Endothelial cell of umbilical vein (primary cell): ENCODE data around the gene CAPN2. TPM values are rescaled to one million over a fixed set of nuclear protein-coding genes. Genes with fewer than 3 reads are reported as not detected.

Experiments
- BruUV-seq: library from RNA; stranded (reverse); fragments of 400-500 nt; replicated peaks from 2 replicates; lab custom pipeline; 2021; lab: Mats Ljungman, UMichigan
- CTCF ChIA-PET: fragments of 300-600, 350-600 bp; sonication (Branson Sonifier 250); formaldehyde crosslinking; loops from one replicate; lab custom pipeline; 2021; ENCODE audit warnings: antibody characterized with exemption, inconsistent platforms; lab: Charles Lee
- POLR2A ChIA-PET: fragments of 300-600, 350-600 bp; sonication (Branson Sonifier 250); formaldehyde crosslinking; loops from one replicate; lab custom pipeline; 2021; ENCODE audit warnings: antibody characterized with exemption, inconsistent platforms; lab: Charles Lee
- DNase-seq: peaks from one replicate; pipeline ENCODE4 v3.0.0-alpha.2; 2011; ENCODE audit warnings: low read depth, low spot score
- FAIRE-seq: peaks from 2 replicates; lab custom pipeline; 2011; peaks lifted over from hg19 to GRCh38; lab: Jason Lieb, UNC
- H2AFZ ChIP-seq: 2 replicates; pipeline ENCODE4 v1.6.0; 2012; ENCODE audit warnings: low read depth, low read length, control low read depth, inconsistent platforms
- H3K27ac ChIP-seq: 2 replicates; pipeline ENCODE4 v1.5.1; 2011; ENCODE audit warnings: low read depth, mild to moderate bottlenecking, control low read depth, low read length, moderate library complexity; ENCODE audit not compliant: insufficient read depth
- H3K27me3 ChIP-seq, 2 experiments: 2 replicates each; pipeline versions ENCODE4 v1.6.0 to v1.6.1; 2011; ENCODE audit warnings: low read length in 2 of 2, mixed read lengths in 1 of 2; ENCODE audit not compliant: control insufficient read depth in 2 of 2, insufficient read depth in 2 of 2
- H3K36me3 ChIP-seq, 2 experiments: 2 replicates in 1 of 2; 3 replicates in 1 of 2; pipeline ENCODE4 v1.5.1; 2011; ENCODE audit warnings: low read length in 2 of 2, mild to moderate bottlenecking in 1 of 2, moderate library complexity in 1 of 2; ENCODE audit not compliant: control insufficient read depth in 2 of 2, insufficient read depth in 2 of 2; ENCODE audit errors: extremely low read depth in 1 of 2
- H3K4me1 ChIP-seq: 3 replicates; pipeline ENCODE4 v1.5.1; 2011; ENCODE audit warnings: mild to moderate bottlenecking, low read length; ENCODE audit not compliant: control insufficient read depth, insufficient read depth; ENCODE audit errors: extremely low read depth
- H3K4me2 ChIP-seq: 2 replicates; pipeline ENCODE4 v1.6.1; 2011; ENCODE audit warnings: low read length, control low read depth, mixed read lengths; ENCODE audit not compliant: insufficient read depth
- H3K4me3 ChIP-seq, 3 experiments: fragments of 200-600 bp in 1 of 3; sonication (generic), shearing (Covaris generic) in 1 of 3; replicated peaks in 1 of 3; 2 replicates each; pipeline ENCODE4 v1.5.1; 2011 to 2016; ENCODE audit warnings: control low read depth in 3 of 3, low read length in 3 of 3, mild to moderate bottlenecking in 2 of 3, inconsistent platforms in 1 of 3, low read depth in 1 of 3, moderate library complexity in 1 of 3; ENCODE audit not compliant: insufficient read depth in 1 of 3
- H3K79me2 ChIP-seq: 2 replicates; pipeline ENCODE4 v1.6.0; 2012; ENCODE audit warnings: low read length, inconsistent platforms; ENCODE audit not compliant: control insufficient read depth, insufficient read depth
- H3K9ac ChIP-seq: replicated peaks from 2 replicates; pipeline ENCODE3; 2011; ENCODE audit warnings: low read length, control low read depth; ENCODE audit not compliant: insufficient read depth; ENCODE audit errors: extremely low read depth
- H3K9me1 ChIP-seq: replicated peaks from 3 replicates; pipeline ENCODE4 v1.6.0; 2011; ENCODE audit warnings: mild to moderate bottlenecking, low read length; ENCODE audit not compliant: control insufficient read depth, insufficient read depth; ENCODE audit errors: extremely low read depth
- H3K9me3 ChIP-seq: replicated peaks from 2 replicates; pipeline ENCODE4 v1.5.1; 2012; ENCODE audit warnings: low read length, inconsistent platforms; ENCODE audit not compliant: control insufficient read depth, insufficient read depth
- H4K20me1 ChIP-seq: replicated peaks from 2 replicates; pipeline ENCODE3; 2011; ENCODE audit warnings: mild to moderate bottlenecking, low read length; ENCODE audit not compliant: control insufficient read depth, insufficient read depth; ENCODE audit errors: extremely low read depth
- EZH2 ChIP-seq: IDR thresholded peaks from 2 replicates; pipeline ENCODE4 v1.6.1; 2012; ENCODE audit warnings: borderline replicate concordance, low read depth, mild to moderate bottlenecking, moderate library complexity, low read length, inconsistent platforms; ENCODE audit not compliant: severe bottlenecking
- FOS ChIP-seq: IDR thresholded peaks from 2 replicates; pipeline ENCODE4 v1.6.1; 2011; ENCODE audit warnings: mild to moderate bottlenecking, low read length, moderate library complexity, borderline replicate concordance; ENCODE audit not compliant: insufficient read depth
- GATA2 ChIP-seq: IDR thresholded peaks from 2 replicates; pipeline ENCODE4 v1.7.0; 2011; ENCODE audit warnings: low read depth, mild to moderate bottlenecking, moderate library complexity, mixed read lengths, low read length; ENCODE audit not compliant: insufficient read length, insufficient read depth
- JUN ChIP-seq: IDR thresholded peaks from 2 replicates; pipeline ENCODE4 v1.6.1; 2011; ENCODE audit warnings: borderline replicate concordance, low read depth; ENCODE audit not compliant: insufficient read length, insufficient read depth
- MAX ChIP-seq: IDR thresholded peaks from 2 replicates; pipeline ENCODE4 v1.6.1; 2011; ENCODE audit not compliant: insufficient read depth, insufficient read length
- POLR2A ChIP-seq: IDR thresholded peaks from 2 replicates; pipeline ENCODE4 v1.6.1; 2012; ENCODE audit warnings: low read depth, mild to moderate bottlenecking, control low read depth, low read length
- POLR2AphosphoS5 ChIP-seq: IDR thresholded peaks from 2 replicates; pipeline ENCODE4 v1.6.1; 2012; ENCODE audit warnings: low read depth, mild to moderate bottlenecking, control low read depth, low read length, moderate library complexity; ENCODE audit not compliant: insufficient read depth
- dilution Hi-C: fragments of 300-500 bp; cut with MboI; formaldehyde crosslinking; loops from one replicate; pipeline ENCODE4 v1.15.0; 2019; ENCODE audit warnings: low sequenced_read_pairs; ENCODE audit not compliant: extremely low pct_ligation_motif_present
- intact Hi-C: fragments of 100-400 bp; cut with micrococcal nuclease; formaldehyde crosslinking; loops from one replicate; pipeline ENCODE4 v1.10.0; 2022
- polyA plus RNA-seq, 4 experiments: library from polyadenylated mRNA; depleted of rRNA in 3 of 4; stranded (reverse) in 3 of 4; unstranded in 1 of 4; fragments of >200 nt; gene quantifications; 2 replicates each; pipeline versions ENCODE4 v1.2.1 to v1.2.3, GENCODE V29; 2011 to 2012; ENCODE audit warnings: missing spikeins in 1 of 4
- total RNA-seq: library from RNA; stranded (reverse); gene quantifications from 2 replicates; pipeline ENCODE4 v1.2.3, GENCODE V29; 2021

The CAPN2 gene
- total and polyA plus RNA-seq, 2 donors (not counting 3 experiments of a cell fraction or from before 2014, with no cell fraction given): 110 to 420 TPM

- TF ChIP-seq JUN (peak; percentile 45), FOS (peak; percentile 70), GATA2 (no peak), POLR2A (peak; percentile 26), MAX (no peak), EZH2 (no peak), POLR2AphosphoS5 (peak; percentile 50)
- H3K4me1 ChIP-seq: peaks cover 37% of the 10 kb centered on the region
- no peaks in the 10 kb centered on the region for H3K79me2 ChIP-seq
- no peak overlapping the region for H3K4me3 ChIP-seq
- dilution Hi-C loops (no loop called here), intact Hi-C loops (loop anchor here (1.0 to 10.0 kb wide), 3 partner anchors 294 to 886 kb away; partner anchors contain the start of gene DISP1)
- H3K27me3 ChIP-seq: no peaks in the 10 kb centered on the region
- no peaks in the 10 kb centered on the region for H3K9me3 ChIP-seq
- peak overlapping the region; percentile 19 for H3K9ac ChIP-seq
- peak overlapping the region; percentile 2 for H3K4me2 ChIP-seq
- peak; percentile 74 for DNase-seq
- no peaks in the 10 kb centered on the region for H4K20me1 ChIP-seq
- ChIA-PET POLR2A (interaction anchor here (0.8 to 1.1 kb wide), 4 partner anchors 48 to 809 kb away, joined by 3 to 4 read pairs (median 3); no protein-coding TSS in a partner anchor), CTCF (interaction anchor here (0.8 to 5.5 kb wide), 11 partner anchors 10 to 1221 kb away, joined by 3 to 118 read pairs (median 5); partner anchors contain the start of genes CAPN2 and TP53BP2)
- no peak overlapping the region for H2AFZ ChIP-seq
- no peaks in the 10 kb centered on the region for H3K9me1 ChIP-seq
- FAIRE-seq: peak; percentile 84
- no peaks in the 10 kb centered on the region for H3K36me3 ChIP-seq
- peak overlapping the region; percentile 73 for H3K27ac ChIP-seq
- TSS peak; percentile 94 for BruUV-seq
These were observed 11.2 kb upstream of the CAPN2 start for GRCh38 chr1:223700942-223701637.
